Muscle of leg (tissue), 11 donors: ENCODE data around the gene BTLA. TPM values are rescaled to one million over a fixed set of nuclear protein-coding genes. Genes with fewer than 3 reads are reported as not detected.
"Not testable (repeated sequence)": the region's sequence is repeated elsewhere in the genome, so short reads cannot be mapped to it uniquely, and the experiment has no call there.

Experiments
- DNase-seq: peaks from one replicate; pipeline ENCODE4 v3.0.0; 2013
- H3K27ac ChIP-seq: one replicate; pipeline ENCODE4 v1.5.1; 2013; ENCODE audit warnings: mild to moderate bottlenecking, low read length, control low read depth
- H3K27me3 ChIP-seq: one replicate; pipeline ENCODE4 v1.6.1; 2013; ENCODE audit warnings: low read length; ENCODE audit not compliant: control insufficient read depth, insufficient read depth
- H3K36me3 ChIP-seq: one replicate; pipeline ENCODE4 v1.6.1; 2013; ENCODE audit warnings: low read length; ENCODE audit not compliant: control insufficient read depth, insufficient read depth
- H3K4me1 ChIP-seq: one replicate; pipeline ENCODE4 v1.6.1; 2013; ENCODE audit warnings: low read length; ENCODE audit not compliant: control insufficient read depth, insufficient read depth
- H3K4me3 ChIP-seq: one replicate; pipeline ENCODE4 v1.5.1; 2013; ENCODE audit warnings: low read length, control low read depth
- H3K9me3 ChIP-seq: replicated peaks from 2 replicates; pipeline ENCODE4 v1.6.1; 2013; ENCODE audit warnings: low read depth, low read length; ENCODE audit not compliant: control insufficient read depth
- WGBS: methylation state at CpG from one replicate; pipeline ENCODE4 v1.1.5; 2013; ENCODE audit warnings: missing lambda C conversion rate; ENCODE audit not compliant: insufficient coverage; 5-methylcytosine and 5-hydroxymethylcytosine counted together
- polyA plus RNA-seq, 8 donors: library from polyadenylated mRNA; unstranded; fragments of 120-200 nt; gene quantifications; one replicate each; pipeline versions ENCODE4 v1.2.1 to v1.2.3, GENCODE V29; 2013; ENCODE audit warnings: inconsistent platforms in 1 of 8, low replicate concordance in 1 of 8; ENCODE audit not compliant: insufficient read length in 8 of 8, insufficient read depth in 1 of 8
- total RNA-seq: library from RNA; stranded (reverse); fragments of 120-200 nt; gene quantifications from one replicate; pipeline ENCODE4 v1.2.4, GENCODE V29; 2013

BTLA gene
- total and polyA plus RNA-seq, 9 donors, result 0.05 to 0.24 (median 0.15) TPM; not detected in 2

DNA sequence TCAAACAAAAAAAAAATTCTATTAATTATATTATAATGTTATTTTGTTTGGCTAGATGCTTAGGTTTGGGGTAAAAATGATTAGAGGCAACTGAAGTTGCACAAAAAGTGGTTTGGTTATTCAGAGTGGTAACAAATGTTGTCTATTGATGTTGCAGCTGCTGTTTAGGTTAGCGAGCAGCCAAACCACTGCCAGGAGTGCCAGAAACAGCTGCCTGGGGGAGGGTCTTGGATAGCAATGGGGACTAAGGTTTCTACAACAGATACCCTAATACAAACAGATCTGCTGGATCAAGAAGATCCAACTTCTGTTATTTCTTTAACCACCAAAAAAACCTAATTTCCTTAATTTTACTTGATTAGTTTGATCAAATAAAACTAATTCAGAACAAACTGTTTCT lies 26.6 kb downstream of the BTLA start:
- no peaks in the 10 kb centered on the region for H3K9me3 ChIP-seq
- WGBS, result no CpG with 5 or more reads among the region's 1 CpG
- no peak overlapping the region for H3K4me3 ChIP-seq
- no peaks in the 10 kb centered on the region for H3K27me3 ChIP-seq
- peak; percentile 29 for DNase-seq
- H3K4me1 ChIP-seq, result peaks cover 4% of the 10 kb centered on the region
- H3K27ac ChIP-seq, result no peak overlapping the region
- no peaks in the 10 kb centered on the region for H3K36me3 ChIP-seq

DNA sequence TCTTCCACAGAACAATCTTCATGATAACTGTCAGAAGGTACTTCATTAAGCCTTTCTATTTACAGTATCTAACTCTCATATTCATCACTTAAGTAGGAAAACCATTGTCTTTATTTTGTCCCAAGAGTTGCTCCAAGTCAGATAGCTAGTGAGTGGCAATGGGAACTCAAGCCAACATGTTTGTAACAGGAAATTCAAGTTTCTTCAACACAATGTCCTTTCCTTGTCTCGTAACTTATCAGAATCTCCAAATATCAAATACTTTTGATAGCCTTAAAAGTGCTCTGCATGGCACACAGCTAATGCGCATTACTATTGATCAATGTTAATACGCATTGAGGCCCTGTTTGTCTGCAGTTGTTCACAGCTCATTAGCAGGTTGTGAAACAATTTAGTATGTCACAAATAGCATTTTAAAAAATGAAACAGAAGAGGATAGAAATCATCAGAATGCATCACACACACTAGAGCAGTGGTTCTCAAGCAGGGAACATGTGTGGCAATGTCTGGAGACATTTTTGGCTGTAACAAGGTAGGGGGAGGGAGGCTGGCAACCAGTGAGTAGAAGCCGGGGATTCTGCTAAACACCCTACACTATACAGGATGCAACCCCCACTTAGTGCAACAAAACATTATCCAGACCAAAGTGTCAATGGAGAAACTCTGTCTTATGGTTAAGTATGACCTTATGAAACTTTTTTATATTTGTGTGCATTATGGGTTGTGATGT lies 27.5 kb downstream of the BTLA start:
- no CpG with 5 or more reads among the region's 4 CpGs for WGBS
- H3K4me1 ChIP-seq, result peaks cover 4% of the 10 kb centered on the region
- no peak overlapping the region for H3K27ac ChIP-seq
- H3K36me3 ChIP-seq, result no peaks in the 10 kb centered on the region
- H3K9me3 ChIP-seq, result no peaks in the 10 kb centered on the region
- DNase-seq, result no peak
- H3K4me3 ChIP-seq, result no peak overlapping the region
- no peaks in the 10 kb centered on the region for H3K27me3 ChIP-seq

DNA sequence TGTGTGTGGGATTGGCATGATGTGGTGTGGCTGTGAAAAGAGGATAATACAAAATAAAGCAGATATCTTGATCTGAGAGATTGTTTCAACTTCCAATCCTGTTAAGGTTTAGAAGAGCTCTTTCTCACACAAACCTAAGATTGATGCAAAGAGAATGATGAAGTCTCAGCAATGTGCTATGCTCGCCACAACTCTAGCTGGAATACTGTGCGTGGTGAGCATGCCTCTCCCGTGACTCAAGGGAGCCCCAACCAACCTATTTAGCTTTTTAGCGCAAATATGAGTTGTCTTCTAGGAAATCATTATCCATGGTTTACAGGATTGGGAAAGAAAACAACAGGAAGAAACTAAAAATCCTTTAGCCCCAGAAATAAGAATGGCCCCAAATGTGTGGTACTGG lies 28.5 kb downstream of the BTLA start:
- H3K36me3 ChIP-seq, result no peaks in the 10 kb centered on the region
- H3K27ac ChIP-seq, result no peak overlapping the region
- peaks cover 4% of the 10 kb centered on the region for H3K4me1 ChIP-seq
- WGBS, result no CpG with 5 or more reads among the region's 4 CpGs
- H3K4me3 ChIP-seq, result no peak overlapping the region
- no peaks in the 10 kb centered on the region for H3K27me3 ChIP-seq
- no peak for DNase-seq
- no peaks in the 10 kb centered on the region for H3K9me3 ChIP-seq

DNA sequence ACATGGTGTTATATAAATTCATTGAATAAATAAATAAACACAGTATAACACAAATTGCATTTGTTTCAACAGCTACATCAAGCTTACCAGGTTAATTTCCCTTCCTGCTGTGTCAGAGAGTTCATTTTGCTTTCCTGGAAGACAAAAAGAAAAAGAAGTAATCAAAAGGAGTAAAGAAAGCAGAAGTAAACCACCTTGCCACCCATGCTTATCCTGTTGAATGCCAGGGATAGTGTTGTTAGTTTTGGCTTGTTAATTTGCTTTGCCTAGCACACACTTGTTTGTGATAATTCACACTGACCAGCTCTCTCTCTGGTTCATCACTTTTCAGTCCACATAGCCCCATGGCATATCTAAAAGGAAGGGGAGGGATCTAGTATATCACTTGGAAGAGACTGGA lies 29.6 kb downstream of the BTLA start:
- Histone ChIP-seq H3K9me3 (no peaks in the 10 kb centered on the region), H3K27ac (no peak overlapping the region), H3K4me1 (peaks cover 4% of the 10 kb centered on the region), H3K4me3 (no peak overlapping the region), H3K36me3 (no peaks in the 10 kb centered on the region), H3K27me3 (no peaks in the 10 kb centered on the region)
- no peak for DNase-seq

DNA sequence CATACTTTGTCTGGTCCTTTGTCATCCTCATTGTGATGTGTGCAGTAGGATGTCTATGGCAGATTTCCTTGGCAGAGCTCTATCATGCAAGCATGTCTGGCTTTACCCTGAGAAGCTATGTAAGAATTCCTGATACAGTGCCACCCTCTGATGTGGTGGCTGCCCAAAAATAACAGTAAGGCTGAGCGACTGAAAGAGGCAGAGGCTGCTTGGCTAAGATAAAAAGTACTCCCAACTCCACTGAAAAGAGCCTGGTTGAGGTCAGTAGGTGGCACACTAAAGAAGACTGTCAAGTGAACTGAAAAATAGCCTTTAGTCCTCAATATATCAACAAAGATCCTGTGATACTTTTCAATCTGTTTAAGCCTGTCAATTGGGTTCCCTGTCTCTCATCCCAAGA lies 31.7 kb downstream of the BTLA start:
- WGBS, result no CpG with 5 or more reads among the region's 1 CpG
- Histone ChIP-seq H3K27me3 (no peaks in the 10 kb centered on the region), H3K4me3 (no peak overlapping the region), H3K9me3 (no peaks in the 10 kb centered on the region), H3K4me1 (no peaks in the 10 kb centered on the region), H3K27ac (no peak overlapping the region), H3K36me3 (no peaks in the 10 kb centered on the region)
- no peak for DNase-seq

DNA sequence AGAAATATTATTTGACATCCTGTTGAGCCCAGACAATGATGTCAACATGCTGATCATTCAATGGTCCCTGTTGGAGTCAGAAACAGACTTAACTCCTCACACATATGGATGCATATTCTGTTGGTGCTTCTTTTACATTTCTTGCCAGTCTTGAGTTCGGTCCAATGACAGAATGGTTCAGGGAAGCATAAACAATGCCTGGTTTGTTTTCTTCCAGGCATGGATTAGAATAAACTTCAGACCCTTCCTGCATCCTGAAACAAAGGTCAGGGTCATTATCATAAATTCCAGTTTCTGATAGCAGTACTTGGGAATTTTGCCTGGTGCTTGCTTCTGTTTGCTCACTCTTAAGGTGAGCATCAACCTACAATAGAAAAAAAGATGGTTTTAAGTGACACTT lies 33.3 kb downstream of the BTLA start:
- no peak for DNase-seq

DNA sequence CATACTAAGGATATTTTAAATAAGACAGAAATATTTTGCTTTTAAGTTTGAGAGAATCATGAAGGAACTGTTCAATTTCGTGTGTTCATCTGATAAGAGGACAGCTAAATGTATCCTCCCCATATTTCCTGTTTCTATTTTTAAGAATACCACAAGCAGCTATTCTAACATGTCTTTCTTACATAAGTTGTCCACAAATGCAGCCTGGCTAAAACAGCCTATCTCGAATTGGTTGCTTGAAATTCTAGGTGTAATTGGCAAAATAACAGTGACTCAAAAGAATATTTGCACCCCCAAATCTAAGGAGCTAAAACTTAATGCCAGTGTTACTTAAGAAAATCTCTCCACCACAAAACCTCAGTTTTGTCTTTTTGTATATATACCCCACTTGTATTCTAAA lies 35.0 kb downstream of the BTLA start:
- Histone ChIP-seq H3K4me1 (no peaks in the 10 kb centered on the region), H3K36me3 (no peaks in the 10 kb centered on the region), H3K27ac (no peak overlapping the region), H3K27me3 (no peaks in the 10 kb centered on the region), H3K9me3 (no peaks in the 10 kb centered on the region), H3K4me3 (no peak overlapping the region)
- no CpG with 5 or more reads among the region's 2 CpGs for WGBS
- peak; percentile 14 for DNase-seq

More for the DNA sequence above, 33.3 kb downstream of the BTLA start:
- H3K27me3 ChIP-seq, result no peaks in the 10 kb centered on the region
- no peaks in the 10 kb centered on the region for H3K9me3 ChIP-seq
- WGBS, result no CpG with 5 or more reads among the region's 1 CpG
- H3K27ac ChIP-seq, result no peak overlapping the region
- H3K36me3 ChIP-seq, result no peaks in the 10 kb centered on the region
- H3K4me3 ChIP-seq, result no peak overlapping the region
- no peaks in the 10 kb centered on the region for H3K4me1 ChIP-seq

DNA sequence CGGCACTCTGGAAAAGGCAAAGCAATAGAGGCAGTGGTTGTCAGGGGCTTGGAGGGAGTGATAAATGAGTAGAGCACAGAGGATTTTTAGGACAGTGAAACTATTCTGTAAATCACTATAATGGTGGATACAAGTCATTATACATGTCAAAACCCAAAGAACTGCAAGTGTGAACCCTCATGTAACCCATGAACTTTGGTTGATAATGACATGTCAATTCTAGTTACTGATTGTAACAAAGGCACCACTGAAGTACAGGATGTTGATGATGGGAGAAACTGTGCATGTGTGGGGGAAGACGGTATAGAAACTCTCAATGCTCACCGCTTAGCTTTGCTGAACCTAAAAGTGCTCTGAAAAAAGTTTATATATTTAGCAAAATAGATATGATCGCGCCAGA lies 36.0 kb downstream of the BTLA start:
- WGBS, result 23% methylated on average over 1 of the region's 5 CpGs
- Histone ChIP-seq H3K36me3 (no peaks in the 10 kb centered on the region), H3K9me3 (no peaks in the 10 kb centered on the region), H3K4me1 (no peaks in the 10 kb centered on the region), H3K27me3 (no peaks in the 10 kb centered on the region), H3K27ac (no peak overlapping the region), H3K4me3 (no peak overlapping the region)
- DNase-seq, result no peak

DNA sequence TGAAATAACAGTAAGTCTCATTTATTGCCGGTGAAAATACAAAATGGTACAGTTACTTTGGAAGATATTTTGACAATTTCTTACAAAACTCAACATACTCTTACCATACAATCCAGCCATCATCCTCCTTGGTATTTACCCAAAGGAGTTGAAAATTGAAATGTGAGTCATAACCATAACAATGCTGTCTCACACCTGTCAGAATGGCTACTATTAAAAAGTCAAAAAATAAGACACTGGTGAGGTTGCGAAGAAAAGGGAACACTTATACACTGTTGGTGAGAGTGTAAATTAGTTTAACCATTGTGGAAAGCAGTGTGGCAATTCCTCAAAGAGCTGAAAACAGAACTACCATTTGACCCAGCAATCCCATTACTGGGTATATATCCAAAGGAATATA lies 37.5 kb downstream of the BTLA start:
- H3K4me3 ChIP-seq, H3K27ac ChIP-seq, DNase-seq, H3K4me1 ChIP-seq, H3K9me3 ChIP-seq, H3K27me3 ChIP-seq, H3K36me3 ChIP-seq: not testable (repeated sequence)
- WGBS, result no CpG with 5 or more reads among the region's 2 CpGs

DNA sequence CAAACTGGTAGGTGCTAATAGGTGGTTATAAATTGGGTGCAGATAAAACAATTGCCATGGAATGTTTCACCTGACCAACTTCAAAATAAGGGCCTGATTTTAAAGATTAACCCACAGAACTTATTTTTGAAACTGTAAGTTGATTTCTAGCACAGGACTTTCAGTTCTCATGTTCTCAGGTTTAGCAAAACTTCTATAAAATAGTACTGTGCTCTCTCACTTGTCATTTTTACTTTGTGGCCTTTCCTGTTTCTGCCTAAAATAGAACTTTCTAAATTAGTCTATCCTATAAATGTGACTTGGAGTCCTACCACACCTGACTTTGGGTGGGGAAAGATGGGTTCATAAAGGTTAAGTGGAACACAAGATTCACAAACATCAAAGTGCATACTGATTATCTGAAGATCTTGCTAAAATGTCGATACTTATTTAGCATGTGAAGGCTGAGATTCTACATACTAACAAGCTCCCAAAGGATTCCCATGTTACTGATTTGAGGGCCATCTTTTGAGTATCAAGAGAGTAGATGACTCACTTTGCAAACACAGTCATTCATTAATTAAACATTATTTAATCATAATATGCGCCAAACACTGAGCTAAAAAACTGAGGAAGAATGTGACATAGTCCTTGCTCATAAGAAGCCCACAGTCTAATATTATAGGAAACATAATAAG lies 38.6 kb downstream of the BTLA start:
- H3K36me3 ChIP-seq, result no peaks in the 10 kb centered on the region
- no peak overlapping the region for H3K4me3 ChIP-seq
- H3K4me1 ChIP-seq, result no peaks in the 10 kb centered on the region
- H3K9me3 ChIP-seq, result no peaks in the 10 kb centered on the region
- no peak overlapping the region for H3K27ac ChIP-seq
- H3K27me3 ChIP-seq, result no peaks in the 10 kb centered on the region
- DNase-seq, result no peak
- WGBS, result no CpG with 5 or more reads among the region's 2 CpGs
